HepG2 (cell line): ENCODE measurements around the gene CCT3. TPM values are rescaled to one million over a fixed set of nuclear protein-coding genes. Genes with fewer than 3 reads are reported as not detected.

ENCODE experiments used
- CEBPG ChIP-seq: IDR thresholded peaks from 2 replicates; pipeline ENCODE4 v1.6.1; 2016
- DR1 ChIP-seq: sonication (generic); formaldehyde crosslinking; IDR thresholded peaks from 2 replicates; pipeline ENCODE4 v1.8.0; 2021; ENCODE audit warnings: mild to moderate bottlenecking, missing genetic modification reagents, inconsistent platforms
- ELF1 ChIP-seq: sonication (generic); formaldehyde crosslinking; IDR thresholded peaks from 2 replicates; pipeline ENCODE4 v1.4.0; 2020; ENCODE audit warnings: missing genetic modification reagents
- ETV6 ChIP-seq: sonication (generic); formaldehyde crosslinking; conservative IDR thresholded peaks from 2 replicates; pipeline ENCODE4 v1.4.0; 2020; ENCODE audit warnings: missing genetic modification reagents
- MAZ ChIP-seq, 2 experiments: sonication (generic) in 1 of 2; formaldehyde crosslinking in 1 of 2; IDR thresholded peaks; 2 replicates each; pipeline versions ENCODE4 v1.5.0 to v1.6.1; 2012 to 2020; ENCODE audit warnings: low read depth in 2 of 2, mild to moderate bottlenecking in 2 of 2, borderline replicate concordance in 1 of 2, improper control_type of control experiment in 1 of 2, low read length in 1 of 2, missing genetic modification reagents in 1 of 2, moderate library complexity in 1 of 2
- NCOA1 ChIP-seq: sonication (generic); formaldehyde crosslinking; IDR thresholded peaks from 2 replicates; pipeline ENCODE4 v1.9.0; 2021; ENCODE audit warnings: missing genetic modification reagents
- NFIC ChIP-seq: IDR thresholded peaks from 2 replicates; pipeline ENCODE4 v1.6.1; 2012; ENCODE audit warnings: mild to moderate bottlenecking, low read length, inconsistent platforms
- NR2F6 ChIP-seq, 2 experiments: IDR thresholded peaks; 2 replicates each; pipeline ENCODE4 v1.6.1; 2016; ENCODE audit warnings: antibody characterized with exemption in 1 of 2, mild to moderate bottlenecking in 1 of 2
- PAWR ChIP-seq: sonication (generic); formaldehyde crosslinking; IDR thresholded peaks from 2 replicates; pipeline ENCODE4 v1.4.0; 2020; ENCODE audit warnings: missing genetic modification reagents, mild to moderate bottlenecking, borderline replicate concordance
- SOX13 ChIP-seq, 3 experiments: fragments of 450-650 bp in 1 of 3; sonication (generic) in 1 of 3; formaldehyde crosslinking in 1 of 3; IDR thresholded peaks in 2 of 3; conservative IDR thresholded peaks in 1 of 3; 2 replicates each; pipeline versions ENCODE4 v1.5.0 to v1.6.1; 2016 to 2020; ENCODE audit warnings: antibody characterized with exemption in 1 of 3, mild to moderate bottlenecking in 1 of 3, missing compliant biosample characterization in 1 of 3, missing genetic modification reagents in 1 of 3, moderate library complexity in 1 of 3
- polyA plus RNA-seq, 8 experiments: library from polyadenylated mRNA; depleted of rRNA in 3 of 8; stranded (reverse) in 7 of 8; unstranded in 1 of 8; fragments of >200 nt; fragmentation: Illumina TruSeq in 4 of 8; extraction: Trizol in 4 of 8; gene quantifications; 2 replicates each; pipeline versions ENCODE4 v1.2.1 to v1.2.3, GENCODE V29; 2011 to 2016; ENCODE audit warnings: low read depth in 4 of 8, missing spikeins in 1 of 8, mixed read lengths in 1 of 8; ENCODE audit not compliant: insufficient read depth in 1 of 8
- total RNA-seq, 5 experiments: library from RNA; depleted of rRNA; stranded (reverse); fragments of >200 nt; fragmentation: Illumina TruSeq; extraction: Trizol; gene quantifications; 2 replicates each; pipeline ENCODE4 v1.2.3, GENCODE V29; 2016; ENCODE audit warnings: low read depth in 1 of 5
- TF ChIP-seq, protein P1 (sequence below): sonication (generic); formaldehyde crosslinking; IDR thresholded peaks from 2 replicates; pipeline ENCODE4 v1.4.0; 2020; ENCODE audit warnings: low read depth, mild to moderate bottlenecking, missing genetic modification reagents
- TF ChIP-seq, protein P2 (sequence below): IDR thresholded peaks from 2 replicates; pipeline ENCODE4 v1.6.1; 2016; ENCODE audit warnings: low read depth, missing genetic modification reagents, missing compliant biosample characterization
- TF ChIP-seq, protein P3 (sequence below): IDR thresholded peaks from 2 replicates; pipeline ENCODE4 v1.6.1; 2018; ENCODE audit warnings: missing genetic modification reagents, mild to moderate bottlenecking, missing compliant biosample characterization
- TF ChIP-seq, protein P4 (sequence below): sonication (generic); formaldehyde crosslinking; IDR thresholded peaks from 2 replicates; pipeline ENCODE4 v1.4.0; 2020; ENCODE audit warnings: missing genetic modification reagents, borderline replicate concordance
- TF ChIP-seq, protein P5 (sequence below): sonication (generic); formaldehyde crosslinking; IDR thresholded peaks from 2 replicates; pipeline ENCODE4 v1.8.1; 2023; ENCODE audit warnings: mild to moderate bottlenecking, inconsistent platforms, moderate library complexity, missing genetic modification reagents, borderline replicate concordance

CCT3 gene
- total and polyA plus RNA-seq, 2 of the 13 experiments (the other 11 are each of a cell fraction or from before 2014, with no cell fraction given) = 319 to 615 TPM

DNA sequence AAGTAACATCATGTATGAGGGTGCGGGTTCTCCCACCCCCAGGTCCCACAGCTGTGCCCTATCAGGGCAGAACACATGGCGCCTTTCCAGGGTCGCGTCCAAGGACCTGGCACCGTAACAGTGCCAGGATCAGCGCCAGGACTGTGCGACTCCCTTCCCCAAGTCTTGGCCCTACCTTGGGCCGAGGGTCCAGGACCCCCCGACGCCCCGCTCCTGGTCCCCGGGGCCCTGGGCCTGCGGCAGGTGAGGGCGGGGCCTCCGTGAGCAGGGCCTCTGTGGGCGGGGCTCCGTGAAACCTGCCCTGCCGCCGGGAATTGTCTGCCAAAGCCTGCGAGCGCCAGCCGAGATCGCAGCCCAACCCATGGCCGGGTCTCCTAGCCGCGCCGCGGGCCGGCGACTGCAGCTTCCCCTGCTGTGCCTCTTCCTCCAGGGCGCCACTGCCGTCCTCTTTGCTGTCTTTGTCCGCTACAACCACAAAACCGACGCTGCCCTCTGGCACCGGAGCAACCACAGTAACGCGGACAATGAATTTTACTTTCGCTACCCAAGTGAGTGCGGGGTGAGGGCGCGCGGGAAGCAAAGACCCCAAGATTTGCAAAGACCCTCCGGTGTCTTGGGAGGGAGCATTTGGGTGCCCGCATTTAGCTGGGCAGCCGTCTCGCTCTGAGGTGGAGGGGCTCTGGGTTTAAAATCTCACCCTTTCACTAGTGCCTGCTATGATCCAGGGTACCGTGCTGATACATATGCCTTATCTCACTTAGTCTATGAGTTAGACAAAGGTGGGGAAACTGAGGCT lies 31.0 kb upstream of the CCT3 start, which contains the start of gene RHBG (continued):
- TF ChIP-seq SOX13 (IDR thresholded peaks at IDR 0.05) = no peak
- peak in 1 of 2 experiments; percentile 45; a peak in 2 of 4 replicates for TF ChIP-seq SOX13 (CRISPR knock-in tag; conservative IDR thresholded peaks at IDR 0.05 in 1 of 2, IDR thresholded peaks at IDR 0.05 in 1 of 2)
- TF ChIP-seq MAZ (IDR thresholded peaks at IDR 0.05; ENCODE audit: borderline replicate concordance, low read depth, low read length) = no peak
- peak; percentile 56; the same call in 1 of the 2 replicates for TF ChIP-seq MAZ (CRISPR knock-in tag; IDR thresholded peaks at IDR 0.05; ENCODE audit: low read depth)
- TF ChIP-seq, protein P1, sequence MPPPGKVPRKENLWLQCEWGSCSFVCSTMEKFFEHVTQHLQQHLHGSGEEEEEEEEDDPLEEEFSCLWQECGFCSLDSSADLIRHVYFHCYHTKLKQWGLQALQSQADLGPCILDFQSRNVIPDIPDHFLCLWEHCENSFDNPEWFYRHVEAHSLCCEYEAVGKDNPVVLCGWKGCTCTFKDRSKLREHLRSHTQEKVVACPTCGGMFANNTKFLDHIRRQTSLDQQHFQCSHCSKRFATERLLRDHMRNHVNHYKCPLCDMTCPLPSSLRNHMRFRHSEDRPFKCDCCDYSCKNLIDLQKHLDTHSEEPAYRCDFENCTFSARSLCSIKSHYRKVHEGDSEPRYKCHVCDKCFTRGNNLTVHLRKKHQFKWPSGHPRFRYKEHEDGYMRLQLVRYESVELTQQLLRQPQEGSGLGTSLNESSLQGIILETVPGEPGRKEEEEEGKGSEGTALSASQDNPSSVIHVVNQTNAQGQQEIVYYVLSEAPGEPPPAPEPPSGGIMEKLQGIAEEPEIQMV (CRISPR knock-in tag) = peak; percentile 34; the same call in 1 of the 2 replicates
- TF ChIP-seq ELF1 (CRISPR knock-in tag) = 0 out of 2 replicates have a peak, but pooled peaks have one; percentile 36
- no peak for TF ChIP-seq PAWR (CRISPR knock-in tag)
- no peak for TF ChIP-seq NR2F6 (IDR thresholded peaks at IDR 0.05)
- TF ChIP-seq NR2F6 (CRISPR knock-in tag; IDR thresholded peaks at IDR 0.05) = peak; percentile 7; the same call in 1 of the 2 replicates
- TF ChIP-seq, protein P2, sequence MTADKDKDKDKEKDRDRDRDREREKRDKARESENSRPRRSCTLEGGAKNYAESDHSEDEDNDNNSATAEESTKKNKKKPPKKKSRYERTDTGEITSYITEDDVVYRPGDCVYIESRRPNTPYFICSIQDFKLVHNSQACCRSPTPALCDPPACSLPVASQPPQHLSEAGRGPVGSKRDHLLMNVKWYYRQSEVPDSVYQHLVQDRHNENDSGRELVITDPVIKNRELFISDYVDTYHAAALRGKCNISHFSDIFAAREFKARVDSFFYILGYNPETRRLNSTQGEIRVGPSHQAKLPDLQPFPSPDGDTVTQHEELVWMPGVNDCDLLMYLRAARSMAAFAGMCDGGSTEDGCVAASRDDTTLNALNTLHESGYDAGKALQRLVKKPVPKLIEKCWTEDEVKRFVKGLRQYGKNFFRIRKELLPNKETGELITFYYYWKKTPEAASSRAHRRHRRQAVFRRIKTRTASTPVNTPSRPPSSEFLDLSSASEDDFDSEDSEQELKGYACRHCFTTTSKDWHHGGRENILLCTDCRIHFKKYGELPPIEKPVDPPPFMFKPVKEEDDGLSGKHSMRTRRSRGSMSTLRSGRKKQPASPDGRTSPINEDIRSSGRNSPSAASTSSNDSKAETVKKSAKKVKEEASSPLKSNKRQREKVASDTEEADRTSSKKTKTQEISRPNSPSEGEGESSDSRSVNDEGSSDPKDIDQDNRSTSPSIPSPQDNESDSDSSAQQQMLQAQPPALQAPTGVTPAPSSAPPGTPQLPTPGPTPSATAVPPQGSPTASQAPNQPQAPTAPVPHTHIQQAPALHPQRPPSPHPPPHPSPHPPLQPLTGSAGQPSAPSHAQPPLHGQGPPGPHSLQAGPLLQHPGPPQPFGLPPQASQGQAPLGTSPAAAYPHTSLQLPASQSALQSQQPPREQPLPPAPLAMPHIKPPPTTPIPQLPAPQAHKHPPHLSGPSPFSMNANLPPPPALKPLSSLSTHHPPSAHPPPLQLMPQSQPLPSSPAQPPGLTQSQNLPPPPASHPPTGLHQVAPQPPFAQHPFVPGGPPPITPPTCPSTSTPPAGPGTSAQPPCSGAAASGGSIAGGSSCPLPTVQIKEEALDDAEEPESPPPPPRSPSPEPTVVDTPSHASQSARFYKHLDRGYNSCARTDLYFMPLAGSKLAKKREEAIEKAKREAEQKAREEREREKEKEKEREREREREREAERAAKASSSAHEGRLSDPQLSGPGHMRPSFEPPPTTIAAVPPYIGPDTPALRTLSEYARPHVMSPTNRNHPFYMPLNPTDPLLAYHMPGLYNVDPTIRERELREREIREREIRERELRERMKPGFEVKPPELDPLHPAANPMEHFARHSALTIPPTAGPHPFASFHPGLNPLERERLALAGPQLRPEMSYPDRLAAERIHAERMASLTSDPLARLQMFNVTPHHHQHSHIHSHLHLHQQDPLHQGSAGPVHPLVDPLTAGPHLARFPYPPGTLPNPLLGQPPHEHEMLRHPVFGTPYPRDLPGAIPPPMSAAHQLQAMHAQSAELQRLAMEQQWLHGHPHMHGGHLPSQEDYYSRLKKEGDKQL = 0 out of 2 replicates have a peak, but pooled peaks have one; percentile 8
- 0 out of 2 replicates have a peak, but pooled peaks have one; percentile 6 for TF ChIP-seq CEBPG (CRISPR knock-in tag)
- TF ChIP-seq DR1 (CRISPR knock-in tag) = peak; percentile 30; the same call in 1 of the 2 replicates
- TF ChIP-seq, protein P3, sequence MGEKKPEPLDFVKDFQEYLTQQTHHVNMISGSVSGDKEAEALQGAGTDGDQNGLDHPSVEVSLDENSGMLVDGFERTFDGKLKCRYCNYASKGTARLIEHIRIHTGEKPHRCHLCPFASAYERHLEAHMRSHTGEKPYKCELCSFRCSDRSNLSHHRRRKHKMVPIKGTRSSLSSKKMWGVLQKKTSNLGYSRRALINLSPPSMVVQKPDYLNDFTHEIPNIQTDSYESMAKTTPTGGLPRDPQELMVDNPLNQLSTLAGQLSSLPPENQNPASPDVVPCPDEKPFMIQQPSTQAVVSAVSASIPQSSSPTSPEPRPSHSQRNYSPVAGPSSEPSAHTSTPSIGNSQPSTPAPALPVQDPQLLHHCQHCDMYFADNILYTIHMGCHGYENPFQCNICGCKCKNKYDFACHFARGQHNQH = peak; percentile 61; the same call in 1 of the 2 replicates
- TF ChIP-seq, protein P4, sequence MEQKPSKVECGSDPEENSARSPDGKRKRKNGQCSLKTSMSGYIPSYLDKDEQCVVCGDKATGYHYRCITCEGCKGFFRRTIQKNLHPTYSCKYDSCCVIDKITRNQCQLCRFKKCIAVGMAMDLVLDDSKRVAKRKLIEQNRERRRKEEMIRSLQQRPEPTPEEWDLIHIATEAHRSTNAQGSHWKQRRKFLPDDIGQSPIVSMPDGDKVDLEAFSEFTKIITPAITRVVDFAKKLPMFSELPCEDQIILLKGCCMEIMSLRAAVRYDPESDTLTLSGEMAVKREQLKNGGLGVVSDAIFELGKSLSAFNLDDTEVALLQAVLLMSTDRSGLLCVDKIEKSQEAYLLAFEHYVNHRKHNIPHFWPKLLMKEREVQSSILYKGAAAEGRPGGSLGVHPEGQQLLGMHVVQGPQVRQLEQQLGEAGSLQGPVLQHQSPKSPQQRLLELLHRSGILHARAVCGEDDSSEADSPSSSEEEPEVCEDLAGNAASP = no peak
- TF ChIP-seq NFIC = no peak
- TF ChIP-seq, protein P5, sequence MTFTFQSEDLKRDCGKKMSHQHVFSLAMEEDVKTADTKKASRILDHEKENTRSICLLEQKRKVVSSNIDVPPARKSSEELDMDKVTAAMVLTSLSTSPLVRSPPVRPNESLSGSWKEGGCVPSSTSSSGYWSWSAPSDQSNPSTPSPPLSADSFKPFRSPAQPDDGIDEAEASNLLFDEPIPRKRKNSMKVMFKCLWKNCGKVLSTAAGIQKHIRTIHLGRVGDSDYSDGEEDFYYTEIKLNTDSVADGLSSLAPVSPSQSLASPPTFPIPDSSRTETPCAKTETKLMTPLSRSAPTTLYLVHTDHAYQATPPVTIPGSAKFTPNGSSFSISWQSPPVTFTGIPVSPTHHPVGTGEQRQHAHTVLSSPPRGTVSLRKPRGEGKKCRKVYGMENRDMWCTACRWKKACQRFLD (CRISPR knock-in tag) = peak; percentile 50; the same call in 1 of the 2 replicates
- peak; percentile 69; the same call in 1 of the 2 replicates for TF ChIP-seq NCOA1 (CRISPR knock-in tag)
- no peak for TF ChIP-seq ETV6
